Prostate gland (tissue), 2 donors: Measurements from ENCODE around the gene PHTF2. TPM values are rescaled to one million over a fixed set of nuclear protein-coding genes. Genes with fewer than 3 reads are reported as not detected.

ENCODE experiments used
- DNase-seq: peaks from one replicate; pipeline ENCODE4 v3.0.0-alpha.2; 2019; ENCODE audit warnings: low spot score
- H3K27ac ChIP-seq, 2 donors: fragments of 200-600 bp; sonication (generic); 2 replicates each; pipeline ENCODE4 v1.5.1; 2017 to 2019
- H3K27me3 ChIP-seq: fragments of 200-600 bp; sonication (generic); replicated peaks from 2 replicates; pipeline ENCODE4 v1.5.1; 2019; ENCODE audit not compliant: insufficient read depth
- H3K36me3 ChIP-seq, 2 donors: fragments of 200-600 bp; sonication (generic); 1 replicate in 1 of 2; 2 replicates in 1 of 2; pipeline versions ENCODE4 v1.5.1 to v1.8.1; 2017 to 2019
- H3K4me1 ChIP-seq: fragments of 200-600 bp; sonication (generic); replicated peaks from 2 replicates; pipeline ENCODE4 v1.5.1; 2019
- H3K4me3 ChIP-seq, 2 donors: fragments of 200-600 bp; sonication (generic); 2 replicates each; pipeline ENCODE4 v1.5.1; 2017 to 2019
- H3K9me3 ChIP-seq: fragments of 200-600 bp; sonication (generic); 2 replicates; pipeline ENCODE4 v1.5.1; 2017
- CTCF ChIP-seq, 4 experiments: fragments of 200-600 bp in 2 of 4; fragments of 450-650 bp in 2 of 4; sonication (generic) in 2 of 4; IDR thresholded peaks; 1 replicate in 3 of 4; 2 replicates in 1 of 4; pipeline ENCODE4 v1.5.1; 2016 to 2019; ENCODE audit warnings: antibody characterized with exemption in 4 of 4, mild to moderate bottlenecking in 2 of 4, moderate library complexity in 2 of 4
- POLR2A ChIP-seq: fragments of 450-650 bp; IDR thresholded peaks from one replicate; pipeline ENCODE4 v1.6.1; 2016; ENCODE audit warnings: antibody characterized with exemption, mild to moderate bottlenecking
- POLR2AphosphoS5 ChIP-seq: sonication (generic); formaldehyde crosslinking; IDR thresholded peaks from one replicate; pipeline ENCODE4 v1.6.1; 2017; ENCODE audit warnings: antibody characterized with exemption
- WGBS: methylation state at CpG from one replicate; pipeline ENCODE4 v1.1.5; 2018; 5-methylcytosine and 5-hydroxymethylcytosine counted together
- intact Hi-C: fragments of 100-400 bp; cut with DNase I; formaldehyde crosslinking; loops from one replicate; pipeline ENCODE4 v1.14.2; 2022
- total RNA-seq, 2 donors: library from RNA; depleted of rRNA; stranded (reverse); fragments of >200 nt; gene quantifications; one replicate each; pipeline ENCODE4 v1.1.0, GENCODE V29; 2016

The PHTF2 gene
- total RNA-seq, 2 donors from 2014 or later = 7.7 to 17.3 TPM

- H3K4me1 ChIP-seq = no peaks in the 10 kb centered on the region
- no peak for DNase-seq
- 71% methylated on average over 7 of the region's 7 CpGs for WGBS
- no peak overlapping the region for H3K27ac ChIP-seq
- H3K9me3 ChIP-seq = no peaks in the 10 kb centered on the region
- H3K4me3 ChIP-seq = no peak overlapping the region
- TF ChIP-seq POLR2A = no peak
- TF ChIP-seq POLR2AphosphoS5 = no peak
- TF ChIP-seq CTCF (IDR thresholded peaks at IDR 0.05) = no peak
- no peaks in the 10 kb centered on the region for H3K36me3 ChIP-seq
- no peaks in the 10 kb centered on the region for H3K27me3 ChIP-seq
- intact Hi-C loops = no loop called here
Observed at GRCh38 chr7:77855371-77856083, 57.0 kb downstream of the PHTF2 start.

GRCh38 chr7:77858278-77858677 is 59.7 kb downstream of the PHTF2 start:
- H3K4me3 ChIP-seq = no peak overlapping the region
- H3K36me3 ChIP-seq = no peaks in the 10 kb centered on the region
- H3K4me1 ChIP-seq = no peaks in the 10 kb centered on the region
- 83% methylated on average over 2 of the region's 2 CpGs for WGBS
- no peak for TF ChIP-seq POLR2AphosphoS5
- TF ChIP-seq POLR2A = no peak
- no peak for TF ChIP-seq CTCF (IDR thresholded peaks at IDR 0.05)
- intact Hi-C loops = no loop called here
- H3K27me3 ChIP-seq = no peaks in the 10 kb centered on the region
- H3K27ac ChIP-seq = no peak overlapping the region
- no peaks in the 10 kb centered on the region for H3K9me3 ChIP-seq
- no peak for DNase-seq

- no peaks in the 10 kb centered on the region for H3K4me1 ChIP-seq
- H3K9me3 ChIP-seq = no peaks in the 10 kb centered on the region
- DNase-seq = no peak
- WGBS = 95% methylated on average over 7 of the region's 7 CpGs
- intact Hi-C loops = no loop called here
- H3K27me3 ChIP-seq = no peaks in the 10 kb centered on the region
- H3K36me3 ChIP-seq = no peaks in the 10 kb centered on the region
- H3K27ac ChIP-seq = no peak overlapping the region
- TF ChIP-seq POLR2A (no peak), CTCF (IDR thresholded peaks at IDR 0.05) (no peak), POLR2AphosphoS5 (no peak)
- H3K4me3 ChIP-seq = no peak overlapping the region
Observed at GRCh38 chr7:77859343-77859742, 60.8 kb downstream of the PHTF2 start.

DNA sequence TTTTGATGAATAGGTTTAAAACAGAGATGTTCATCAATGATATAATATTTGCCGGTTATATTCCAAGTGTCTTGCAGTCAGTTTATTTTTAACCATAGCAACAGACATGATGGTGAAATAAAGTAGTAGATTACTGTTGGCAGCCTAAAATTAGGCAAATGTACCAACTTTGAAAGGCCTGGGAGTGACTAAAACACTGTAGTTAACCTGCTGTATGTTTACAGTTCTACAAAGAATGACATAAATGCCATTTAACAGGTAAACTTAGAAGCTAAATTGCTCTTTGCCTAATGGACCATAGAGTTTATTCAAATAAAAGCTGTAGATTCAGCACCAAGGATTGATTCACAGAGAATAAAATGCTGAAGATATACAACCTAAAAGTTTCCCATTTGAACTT is 64.1 kb downstream of the PHTF2 start:
- DNase-seq = no peak
- Histone ChIP-seq H3K27me3 (no peaks in the 10 kb centered on the region), H3K4me1 (no peaks in the 10 kb centered on the region), H3K4me3 (no peak overlapping the region), H3K9me3 (no peaks in the 10 kb centered on the region), H3K27ac (no peak overlapping the region), H3K36me3 (no peaks in the 10 kb centered on the region)
- intact Hi-C loops = no loop called here
- no peak for TF ChIP-seq CTCF (IDR thresholded peaks at IDR 0.05)
- TF ChIP-seq POLR2A = no peak
- no peak for TF ChIP-seq POLR2AphosphoS5
- WGBS = 36% methylated on average over 1 of the region's 1 CpG

- 84% methylated on average over 2 of the region's 2 CpGs for WGBS
- no peaks in the 10 kb centered on the region for H3K27me3 ChIP-seq
- no peak for TF ChIP-seq POLR2AphosphoS5
- no peak for TF ChIP-seq POLR2A
- TF ChIP-seq CTCF (IDR thresholded peaks at IDR 0.05) = no peak
- intact Hi-C loops = no loop called here
- H3K36me3 ChIP-seq = no peaks in the 10 kb centered on the region
- H3K4me3 ChIP-seq = no peak overlapping the region
- no peak for DNase-seq
- H3K27ac ChIP-seq = no peak overlapping the region
- no peaks in the 10 kb centered on the region for H3K9me3 ChIP-seq
- no peaks in the 10 kb centered on the region for H3K4me1 ChIP-seq
Observed at GRCh38 chr7:77863860-77864259, 65.3 kb downstream of the PHTF2 start.
